ENCODE measurements around the gene TRPC3. TPM values are rescaled to one million over a fixed set of nuclear protein-coding genes. Genes with fewer than 3 reads are reported as not detected.

The TRPC3 gene
- total and polyA plus RNA-seq, 4 donors, result 0.06 to 0.33 (median 0.09) TPM

DNA sequence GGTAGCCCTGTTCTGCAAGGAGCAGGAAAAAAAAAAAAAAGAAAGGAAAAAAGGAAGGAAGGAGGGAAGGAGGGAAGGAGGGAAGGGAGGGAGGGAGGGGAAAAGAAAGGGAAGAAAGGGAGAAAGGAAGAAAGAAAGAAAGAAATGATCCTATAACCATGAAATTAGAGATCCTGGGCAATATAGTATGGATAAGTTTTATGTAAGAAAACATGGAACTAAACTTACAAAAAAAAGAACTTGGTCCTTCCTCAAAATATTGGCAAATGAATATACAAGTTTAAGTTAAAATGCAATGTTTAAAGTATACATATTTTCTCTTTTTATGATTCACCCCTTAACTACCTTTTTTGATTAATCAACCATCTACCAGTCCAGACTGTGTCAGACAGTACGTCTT, 100.5 kb downstream of the TRPC3 start:
- peaks cover 0 to 3% (median under 1%) of the 10 kb centered on the region in 4 donors for H3K36me3 ChIP-seq (ENCODE audit: control insufficient read depth in 4 of 4, insufficient read depth in 3 of 4, low read depth in 1 of 4, low read length in 3 of 4)
- no peak overlapping the region for H3K4me3 ChIP-seq (ENCODE audit: low read depth in 1 of 3, low read length in 3 of 3)
- no peaks in the 10 kb centered on the region for H3K4me1 ChIP-seq (ENCODE audit: control insufficient read depth in 4 of 4, insufficient read depth in 4 of 4, low read length in 3 of 4)
- no peak overlapping the region for H3K9ac ChIP-seq (ENCODE audit: low read depth in 1 of 2, low read length in 2 of 2)
- no peaks in the 10 kb centered on the region for H3K27me3 ChIP-seq (ENCODE audit: control insufficient read depth in 4 of 4, insufficient read depth in 4 of 4, low read length in 3 of 4)
- DNase-seq (ENCODE audit: low spot score), result no peak
- TF ChIP-seq FOXA2 (IDR thresholded peaks at IDR 0.05), result no peak
- TF ChIP-seq, protein P1, sequence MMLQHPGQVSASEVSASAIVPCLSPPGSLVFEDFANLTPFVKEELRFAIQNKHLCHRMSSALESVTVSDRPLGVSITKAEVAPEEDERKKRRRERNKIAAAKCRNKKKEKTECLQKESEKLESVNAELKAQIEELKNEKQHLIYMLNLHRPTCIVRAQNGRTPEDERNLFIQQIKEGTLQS (IDR thresholded peaks at IDR 0.05), result no peak
- TF ChIP-seq TAF1 (conservative IDR thresholded peaks at IDR 0.05), result no peak
- TF ChIP-seq HNF4A (conservative IDR thresholded peaks at IDR 0.05), result no peak
- no peak for TF ChIP-seq YY1 (IDR thresholded peaks at IDR 0.05)
- TF ChIP-seq SP1 (IDR thresholded peaks at IDR 0.05), result no peak
- TF ChIP-seq JUND (IDR thresholded peaks at IDR 0.05), result no peak
- no peak for TF ChIP-seq HNF4G (IDR thresholded peaks at IDR 0.05)
- no peak for TF ChIP-seq GABPA (IDR thresholded peaks at IDR 0.05 in 1 of 2, conservative IDR thresholded peaks at IDR 0.05 in 1 of 2)
- TF ChIP-seq RAD21 (IDR thresholded peaks at IDR 0.05), result no peak
- no peak for TF ChIP-seq FOXA1 (IDR thresholded peaks at IDR 0.05)
- no peak for TF ChIP-seq EGR1 (IDR thresholded peaks at IDR 0.05; ENCODE audit: low read depth in 2 of 2)
- H3K9me3 ChIP-seq (ENCODE audit: control insufficient read depth in 4 of 4, low read length in 3 of 4), result no peaks in the 10 kb centered on the region
- 100% methylated on average over 1 of the region's 1 CpG for WGBS
- no peak overlapping the region for H3K27ac ChIP-seq (ENCODE audit: low read depth in 1 of 2, low read length in 2 of 2)

DNA sequence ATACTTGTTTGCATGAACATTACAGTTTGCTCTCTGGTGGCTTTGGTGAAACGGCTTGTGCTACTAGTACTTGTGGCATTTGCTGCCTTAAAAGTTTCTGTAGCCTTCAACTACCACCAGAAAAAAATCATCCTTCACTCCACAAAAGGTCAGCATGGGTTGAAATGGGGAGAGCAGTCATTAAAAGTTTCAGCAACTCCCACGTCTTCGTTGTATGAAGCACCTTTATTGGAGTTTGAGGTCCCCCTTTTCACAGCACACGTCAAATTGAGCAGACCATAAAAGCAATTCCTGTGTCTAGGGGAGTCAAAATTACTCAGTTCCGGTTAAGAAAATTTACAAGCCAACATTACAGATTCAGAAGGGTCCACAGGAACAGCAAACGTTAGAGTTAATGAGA, 105.2 kb downstream of the TRPC3 start:
- H3K27me3 ChIP-seq (ENCODE audit: control insufficient read depth in 4 of 4, insufficient read depth in 4 of 4, low read length in 3 of 4), result no peaks in the 10 kb centered on the region
- 91% methylated on average over 6 of the region's 6 CpGs for WGBS
- no peak for DNase-seq (ENCODE audit: low spot score)
- H3K36me3 ChIP-seq (ENCODE audit: control insufficient read depth in 4 of 4, insufficient read depth in 3 of 4, low read depth in 1 of 4, low read length in 3 of 4), result peaks cover 0 to 8% (median 5%) of the 10 kb centered on the region in 4 donors
- no peak overlapping the region for H3K4me3 ChIP-seq (ENCODE audit: low read depth in 1 of 3, low read length in 3 of 3)
- H3K9ac ChIP-seq (ENCODE audit: low read depth in 1 of 2, low read length in 2 of 2), result no peak overlapping the region
- H3K4me1 ChIP-seq (ENCODE audit: control insufficient read depth in 4 of 4, insufficient read depth in 4 of 4, low read length in 3 of 4), result no peaks in the 10 kb centered on the region
- no peaks in the 10 kb centered on the region for H3K9me3 ChIP-seq (ENCODE audit: control insufficient read depth in 4 of 4, low read length in 3 of 4)
- TF ChIP-seq, protein P1 (IDR thresholded peaks at IDR 0.05), result no peak
- no peak for TF ChIP-seq FOXA1 (IDR thresholded peaks at IDR 0.05)
- no peak overlapping the region for H3K27ac ChIP-seq (ENCODE audit: low read depth in 1 of 2, low read length in 2 of 2)

DNA sequence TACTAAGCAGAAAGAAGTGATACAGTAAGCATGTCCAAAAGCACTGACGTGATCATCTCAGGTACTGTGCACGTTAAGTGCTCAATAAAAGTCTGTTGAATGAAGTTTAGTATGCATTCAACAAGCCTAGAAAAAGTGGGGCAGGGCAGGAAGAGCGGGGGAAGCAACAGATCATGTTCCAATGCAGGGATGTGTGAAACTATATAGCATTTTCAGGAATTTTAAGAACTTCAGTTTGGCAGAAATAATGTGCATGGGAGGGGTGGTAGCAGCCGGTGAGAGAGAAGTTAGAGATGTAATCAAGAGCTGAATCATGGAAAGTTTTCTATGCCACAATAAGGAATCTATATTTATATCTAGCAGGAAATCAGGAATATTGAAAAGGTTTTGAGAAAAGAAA, 109.0 kb downstream of the TRPC3 start:
- Histone ChIP-seq H3K27ac (ENCODE audit: low read depth in 1 of 2, low read length in 2 of 2) (no peak overlapping the region), H3K9ac (ENCODE audit: low read depth in 1 of 2, low read length in 2 of 2) (no peak overlapping the region), H3K9me3 (ENCODE audit: control insufficient read depth in 4 of 4, low read length in 3 of 4) (no peaks in the 10 kb centered on the region), H3K36me3 (ENCODE audit: control insufficient read depth in 4 of 4, insufficient read depth in 3 of 4, low read depth in 1 of 4, low read length in 3 of 4) (peaks cover 0 to 8% (median 3%) of the 10 kb centered on the region in 4 donors), H3K4me3 (ENCODE audit: low read depth in 1 of 3, low read length in 3 of 3) (no peak overlapping the region), H3K4me1 (ENCODE audit: control insufficient read depth in 4 of 4, insufficient read depth in 4 of 4, low read length in 3 of 4) (no peaks in the 10 kb centered on the region), H3K27me3 (ENCODE audit: control insufficient read depth in 4 of 4, insufficient read depth in 4 of 4, low read length in 3 of 4) (no peaks in the 10 kb centered on the region)
- no peak for DNase-seq (ENCODE audit: low spot score)
- WGBS, result 95% methylated on average over 4 of the region's 4 CpGs
- TF ChIP-seq RXRA (IDR thresholded peaks at IDR 0.05), result no peak
- TF ChIP-seq GABPA (IDR thresholded peaks at IDR 0.05 in 1 of 2, conservative IDR thresholded peaks at IDR 0.05 in 1 of 2), result no peak
- no peak for TF ChIP-seq JUND (IDR thresholded peaks at IDR 0.05)
- TF ChIP-seq, protein P2, sequence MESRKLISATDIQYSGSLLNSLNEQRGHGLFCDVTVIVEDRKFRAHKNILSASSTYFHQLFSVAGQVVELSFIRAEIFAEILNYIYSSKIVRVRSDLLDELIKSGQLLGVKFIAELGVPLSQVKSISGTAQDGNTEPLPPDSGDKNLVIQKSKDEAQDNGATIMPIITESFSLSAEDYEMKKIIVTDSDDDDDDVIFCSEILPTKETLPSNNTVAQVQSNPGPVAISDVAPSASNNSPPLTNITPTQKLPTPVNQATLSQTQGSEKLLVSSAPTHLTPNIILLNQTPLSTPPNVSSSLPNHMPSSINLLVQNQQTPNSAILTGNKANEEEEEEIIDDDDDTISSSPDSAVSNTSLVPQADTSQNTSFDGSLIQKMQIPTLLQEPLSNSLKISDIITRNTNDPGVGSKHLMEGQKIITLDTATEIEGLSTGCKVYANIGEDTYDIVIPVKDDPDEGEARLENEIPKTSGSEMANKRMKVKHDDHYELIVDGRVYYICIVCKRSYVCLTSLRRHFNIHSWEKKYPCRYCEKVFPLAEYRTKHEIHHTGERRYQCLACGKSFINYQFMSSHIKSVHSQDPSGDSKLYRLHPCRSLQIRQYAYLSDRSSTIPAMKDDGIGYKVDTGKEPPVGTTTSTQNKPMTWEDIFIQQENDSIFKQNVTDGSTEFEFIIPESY (IDR thresholded peaks at IDR 0.05), result no peak
- no peak for TF ChIP-seq FOXA2 (IDR thresholded peaks at IDR 0.05)
- TF ChIP-seq, protein P3, sequence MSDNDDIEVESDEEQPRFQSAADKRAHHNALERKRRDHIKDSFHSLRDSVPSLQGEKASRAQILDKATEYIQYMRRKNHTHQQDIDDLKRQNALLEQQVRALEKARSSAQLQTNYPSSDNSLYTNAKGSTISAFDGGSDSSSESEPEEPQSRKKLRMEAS (IDR thresholded peaks at IDR 0.05), result no peak
- TF ChIP-seq, protein P4, sequence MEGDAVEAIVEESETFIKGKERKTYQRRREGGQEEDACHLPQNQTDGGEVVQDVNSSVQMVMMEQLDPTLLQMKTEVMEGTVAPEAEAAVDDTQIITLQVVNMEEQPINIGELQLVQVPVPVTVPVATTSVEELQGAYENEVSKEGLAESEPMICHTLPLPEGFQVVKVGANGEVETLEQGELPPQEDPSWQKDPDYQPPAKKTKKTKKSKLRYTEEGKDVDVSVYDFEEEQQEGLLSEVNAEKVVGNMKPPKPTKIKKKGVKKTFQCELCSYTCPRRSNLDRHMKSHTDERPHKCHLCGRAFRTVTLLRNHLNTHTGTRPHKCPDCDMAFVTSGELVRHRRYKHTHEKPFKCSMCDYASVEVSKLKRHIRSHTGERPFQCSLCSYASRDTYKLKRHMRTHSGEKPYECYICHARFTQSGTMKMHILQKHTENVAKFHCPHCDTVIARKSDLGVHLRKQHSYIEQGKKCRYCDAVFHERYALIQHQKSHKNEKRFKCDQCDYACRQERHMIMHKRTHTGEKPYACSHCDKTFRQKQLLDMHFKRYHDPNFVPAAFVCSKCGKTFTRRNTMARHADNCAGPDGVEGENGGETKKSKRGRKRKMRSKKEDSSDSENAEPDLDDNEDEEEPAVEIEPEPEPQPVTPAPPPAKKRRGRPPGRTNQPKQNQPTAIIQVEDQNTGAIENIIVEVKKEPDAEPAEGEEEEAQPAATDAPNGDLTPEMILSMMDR (IDR thresholded peaks at IDR 0.05; ENCODE audit: low read depth, low read length, missing input control), result no peak
- no peak for TF ChIP-seq TAF1 (conservative IDR thresholded peaks at IDR 0.05)
- TF ChIP-seq HNF4G (IDR thresholded peaks at IDR 0.05), result no peak
- TF ChIP-seq NR2F2 (IDR thresholded peaks at IDR 0.05), result no peak
- TF ChIP-seq FOXA1 (IDR thresholded peaks at IDR 0.05), result no peak
- TF ChIP-seq, protein P1 (IDR thresholded peaks at IDR 0.05), result no peak
- TF ChIP-seq RAD21 (IDR thresholded peaks at IDR 0.05), result no peak
- no peak for TF ChIP-seq YY1 (IDR thresholded peaks at IDR 0.05)

All from liver (tissue), 9 donors.